ENCODE data around the gene PIWIL1.

DNA sequence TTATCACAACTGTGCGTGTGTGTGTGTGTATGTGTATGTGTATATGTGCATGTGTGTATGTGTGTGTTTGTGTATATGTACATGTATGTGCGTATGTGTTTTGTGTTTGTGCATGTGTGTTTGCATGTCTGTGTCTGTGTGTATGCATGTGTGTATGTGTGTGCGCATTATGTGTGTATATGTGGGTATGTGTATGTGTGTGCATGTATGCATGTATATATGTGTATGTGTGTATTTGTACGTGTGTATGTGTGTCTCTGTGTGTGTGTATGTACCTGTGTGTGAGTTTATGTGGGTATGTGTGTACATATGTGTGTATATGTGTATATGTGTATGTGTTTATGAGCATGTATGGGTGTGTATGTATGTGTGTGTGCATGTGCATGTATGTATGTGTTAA is 37.6 kb upstream of the PIWIL1 start:
- TF ChIP-seq, protein P1, sequence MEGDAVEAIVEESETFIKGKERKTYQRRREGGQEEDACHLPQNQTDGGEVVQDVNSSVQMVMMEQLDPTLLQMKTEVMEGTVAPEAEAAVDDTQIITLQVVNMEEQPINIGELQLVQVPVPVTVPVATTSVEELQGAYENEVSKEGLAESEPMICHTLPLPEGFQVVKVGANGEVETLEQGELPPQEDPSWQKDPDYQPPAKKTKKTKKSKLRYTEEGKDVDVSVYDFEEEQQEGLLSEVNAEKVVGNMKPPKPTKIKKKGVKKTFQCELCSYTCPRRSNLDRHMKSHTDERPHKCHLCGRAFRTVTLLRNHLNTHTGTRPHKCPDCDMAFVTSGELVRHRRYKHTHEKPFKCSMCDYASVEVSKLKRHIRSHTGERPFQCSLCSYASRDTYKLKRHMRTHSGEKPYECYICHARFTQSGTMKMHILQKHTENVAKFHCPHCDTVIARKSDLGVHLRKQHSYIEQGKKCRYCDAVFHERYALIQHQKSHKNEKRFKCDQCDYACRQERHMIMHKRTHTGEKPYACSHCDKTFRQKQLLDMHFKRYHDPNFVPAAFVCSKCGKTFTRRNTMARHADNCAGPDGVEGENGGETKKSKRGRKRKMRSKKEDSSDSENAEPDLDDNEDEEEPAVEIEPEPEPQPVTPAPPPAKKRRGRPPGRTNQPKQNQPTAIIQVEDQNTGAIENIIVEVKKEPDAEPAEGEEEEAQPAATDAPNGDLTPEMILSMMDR (conservative IDR thresholded peaks at IDR 0.05; ENCODE audit: low read depth, low read length), result no peak
- no peak for TF ChIP-seq EZH2phosphoT487 (IDR thresholded peaks at IDR 0.05; ENCODE audit: borderline replicate concordance, low read length)

All from PC-3 (cell line).